A549 (cell line): Measurements from ENCODE around the gene RNF214. TPM values are rescaled to one million over a fixed set of nuclear protein-coding genes. Genes with fewer than 3 reads are reported as not detected.

Source experiments
- ATAC-seq, 2 experiments: fragments of 200-7000 bp in 1 of 2; fragments of >200 bp in 1 of 2; cut with Nextera tagmentation in 1 of 2; cut with Tn5 transposase in 1 of 2; 3 replicates each; pipeline versions ENCODE4 v1.8.0 to v1.9.1; 2018 to 2020; ENCODE audit warnings: mild to moderate bottlenecking in 1 of 2, moderate library complexity in 1 of 2
- CTCF ChIA-PET: fragments of 300-600 bp; sonication (Branson Sonifier 250); formaldehyde crosslinking; extraction: SDS; loops from one replicate; lab custom pipeline; 2021; ENCODE audit warnings: antibody characterized with exemption, inconsistent platforms; lab: Yijun Ruan, JAX
- POLR2A ChIA-PET: fragments of 350-600 bp; formaldehyde crosslinking; extraction: SDS; loops from one replicate; lab custom pipeline; 2021; ENCODE audit warnings: antibody characterized with exemption, inconsistent platforms; lab: Yijun Ruan, JAX
- DNase-seq, 2 experiments: peaks; one replicate each; pipeline versions ENCODE4 v3.0.0 to v3.0.0-alpha.2; 2011 to 2016; ENCODE audit warnings: low read depth in 1 of 2, low spot score in 1 of 2
- FAIRE-seq: peaks from 2 replicates; lab custom pipeline; 2011; peaks lifted over from hg19 to GRCh38; lab: Jason Lieb, UNC
- H3K27ac ChIP-seq, 2 experiments: fragments of >200 bp; sonication (Bioruptor Twin); formaldehyde crosslinking; 3 replicates each; pipeline ENCODE4 v1.5.1; 2016 to 2017
- H3K4me1 ChIP-seq: fragments of >200 bp; sonication (Bioruptor Twin); formaldehyde crosslinking; 3 replicates; pipeline ENCODE4 v1.6.1; 2016
- H3K4me2 ChIP-seq: fragments of >200 bp; sonication (Bioruptor Twin); formaldehyde crosslinking; 3 replicates; pipeline ENCODE4 v1.6.1; 2016
- H3K4me3 ChIP-seq: fragments of >200 bp; sonication (Bioruptor Twin); formaldehyde crosslinking; 3 replicates; pipeline ENCODE4 v1.5.1; 2016
- H3K9me3 ChIP-seq: fragments of >200 bp; sonication (Bioruptor Twin); formaldehyde crosslinking; 3 replicates; pipeline ENCODE4 v1.6.1; 2016
- CEBPB ChIP-seq, 2 experiments: fragments of >200 bp in 1 of 2; sonication (Bioruptor Twin) in 1 of 2; formaldehyde crosslinking in 1 of 2; IDR thresholded peaks; 2 replicates each; pipeline ENCODE4 v1.6.1; 2012 to 2016
- CHD2 ChIP-seq: fragments of 150-350 bp; IDR thresholded peaks from 2 replicates; pipeline ENCODE4 v1.6.1; 2014; ENCODE audit warnings: low read length; ENCODE audit not compliant: partially characterized antibody
- CHD4 ChIP-seq: fragments of 200-600 bp; sonication (generic); IDR thresholded peaks from 2 replicates; pipeline ENCODE4 v1.6.1; 2016; ENCODE audit warnings: antibody characterized with exemption, mild to moderate bottlenecking, borderline replicate concordance
- EP300 ChIP-seq, 2 experiments: fragments of >200 bp; sonication (Bioruptor Twin); formaldehyde crosslinking; IDR thresholded peaks; 2 replicates in 1 of 2; 3 replicates in 1 of 2; pipeline ENCODE4 v1.6.1; 2016 to 2017
- ESRRA ChIP-seq: fragments of 150-350 bp; IDR thresholded peaks from 2 replicates; pipeline ENCODE4 v1.6.1; 2014; ENCODE audit warnings: mild to moderate bottlenecking, low read length, borderline replicate concordance
- FOSL2 ChIP-seq, 2 experiments: fragments of 450-650 bp in 1 of 2; fragments of >200 bp in 1 of 2; sonication (Bioruptor Twin) in 1 of 2; formaldehyde crosslinking; IDR thresholded peaks; 2 replicates each; pipeline versions ENCODE4 v1.5.0 to v1.6.1; 2016 to 2020; ENCODE audit warnings: mild to moderate bottlenecking in 1 of 2, moderate library complexity in 1 of 2
- HOXB13 ChIP-seq: fragments of 250-450 bp; sonication (Bioruptor Pico); IDR thresholded peaks from 2 replicates; pipeline ENCODE4 v1.5.0; 2020; ENCODE audit warnings: low read depth, mild to moderate bottlenecking, moderate library complexity
- HOXB5 ChIP-seq: fragments of 250-450 bp; sonication (Bioruptor Pico); IDR thresholded peaks from 2 replicates; pipeline ENCODE4 v1.5.0; 2020; ENCODE audit warnings: mild to moderate bottlenecking, moderate library complexity
- MAFK ChIP-seq: fragments of 450-650 bp; IDR thresholded peaks from 2 replicates; pipeline ENCODE4 v1.6.1; 2014; ENCODE audit not compliant: partially characterized antibody
- MAZ ChIP-seq: fragments of 150-350 bp; IDR thresholded peaks from 2 replicates; pipeline ENCODE4 v1.6.1; 2014; ENCODE audit warnings: antibody characterized with exemption, low read depth, low read length, borderline replicate concordance
- MYC ChIP-seq: IDR thresholded peaks from 2 replicates; pipeline ENCODE4 v1.6.1; 2012; ENCODE audit warnings: mild to moderate bottlenecking, inconsistent platforms, low read length, improper control_type of control experiment, borderline replicate concordance
- NFE2L2 ChIP-seq: fragments of 150-350 bp; conservative IDR thresholded peaks from 2 replicates; pipeline ENCODE4 v1.6.1; 2014; ENCODE audit warnings: low read length
- NPAS2 ChIP-seq: fragments of 250-450 bp; sonication (Bioruptor Pico); IDR thresholded peaks from 2 replicates; pipeline ENCODE4 v1.8.0; 2022; ENCODE audit warnings: mild to moderate bottlenecking, moderate library complexity, borderline replicate concordance
- RARB ChIP-seq: fragments of 250-450 bp; sonication (Bioruptor Pico); IDR thresholded peaks from 2 replicates; pipeline ENCODE4 v1.8.0; 2021; ENCODE audit warnings: mild to moderate bottlenecking, moderate library complexity
- RFX5 ChIP-seq: fragments of 450-650 bp; IDR thresholded peaks from 2 replicates; pipeline ENCODE4 v1.7.1; 2014; ENCODE audit warnings: antibody characterized with exemption, mild to moderate bottlenecking, moderate library complexity
- SREBF2 ChIP-seq: fragments of 450-650 bp; IDR thresholded peaks from 2 replicates; pipeline ENCODE4 v1.6.1; 2014; ENCODE audit warnings: mild to moderate bottlenecking, moderate library complexity
- TFCP2L1 ChIP-seq: fragments of 250-450 bp; sonication (Bioruptor Pico); IDR thresholded peaks from 2 replicates; pipeline ENCODE4 v1.5.0; 2021; ENCODE audit warnings: mild to moderate bottlenecking
- WGBS: methylation state at CpG from one replicate; pipeline ENCODE4 v1.1.6; 2017; ENCODE audit errors: missing lambda C conversion rate; 5-methylcytosine and 5-hydroxymethylcytosine counted together
- polyA plus RNA-seq, 4 experiments: library from polyadenylated mRNA; depleted of rRNA in 3 of 4; stranded (reverse); fragments of >200 nt; fragmentation: RNase III in 1 of 4; extraction: RNeasy Plus Mini Kit Qiagen cat#74134 plus additional on column Dnase treatment in 1 of 4; gene quantifications; 2 replicates in 3 of 4; 3 replicates in 1 of 4; pipeline ENCODE4 v1.2.3, GENCODE V29; 2011 to 2017
- TF ChIP-seq, protein P1 (sequence below): IDR thresholded peaks from 2 replicates; pipeline ENCODE4 v1.6.1; 2012
- TF ChIP-seq, protein P2 (sequence below): fragments of >200 bp; sonication (Bioruptor Twin); formaldehyde crosslinking; IDR thresholded peaks from 2 replicates; pipeline ENCODE4 v1.6.1; 2016
- TF ChIP-seq, protein P3 (sequence below): fragments of 150-350 bp; IDR thresholded peaks from 2 replicates; pipeline ENCODE4 v1.6.1; 2014; ENCODE audit warnings: low read depth, mild to moderate bottlenecking, low read length
- TF ChIP-seq, protein P4 (sequence below): IDR thresholded peaks from 2 replicates; pipeline ENCODE4 v1.6.1; 2012
- TF ChIP-seq, protein P5 (sequence below): fragments of 250-450 bp; sonication (Bioruptor Pico); IDR thresholded peaks from 2 replicates; pipeline ENCODE4 v1.5.0; 2021; ENCODE audit warnings: mild to moderate bottlenecking, moderate library complexity, borderline replicate concordance
- TF ChIP-seq, protein P6 (sequence below): IDR thresholded peaks from 2 replicates; pipeline ENCODE4 v1.6.1; 2012; ENCODE audit warnings: low read depth, borderline replicate concordance

RNF214 gene
- polyA plus RNA-seq, 2 of the 4 experiments (the other 2 are of a cell fraction), result 11.0 to 15.9 TPM

DNA sequence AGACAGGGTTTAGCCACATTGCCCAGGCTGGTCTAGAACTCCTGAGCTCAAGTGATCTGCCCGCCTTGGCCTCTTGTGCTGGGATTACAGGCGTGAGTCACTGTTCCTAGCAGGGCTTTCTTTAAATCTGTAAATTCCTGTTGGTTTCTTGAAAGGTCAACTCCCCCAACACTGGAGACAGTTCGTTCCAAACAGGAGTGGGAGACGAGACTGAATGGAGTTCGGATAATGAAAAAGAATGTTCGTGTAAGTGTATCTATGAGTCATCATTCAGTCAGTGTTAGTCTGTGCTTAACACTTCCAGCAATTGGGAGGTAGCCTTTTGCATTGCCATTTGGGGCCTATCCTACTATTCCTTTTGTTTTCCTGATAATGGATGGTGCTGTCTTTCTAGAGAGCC lies 48.7 kb downstream of the RNF214 start:
- ChIA-PET CTCF (no interaction called here), POLR2A (no interaction called here)
- Histone ChIP-seq H3K4me3 (no peak overlapping the region), H3K9me3 (no peaks in the 10 kb centered on the region), H3K4me2 (no peak overlapping the region), H3K27ac (peak overlapping the region in 1 of 2 experiments; percentile 62; a peak in 3 of 6 replicates), H3K4me1 (0 out of 3 replicates have a peak, but pooled peaks cover 7% of the 10 kb centered on the region)
- DNase-seq (peak in 1 of 2 experiments; percentile 11), FAIRE-seq (no peak), ATAC-seq (peak; percentile 34 to 61; a peak in 3 of 6 replicates)
- TF ChIP-seq HOXB13 (no peak), FOSL2 (IDR thresholded peaks at IDR 0.05) (peak; percentile 7; the same call in 1 of the 2 replicates), FOSL2 (CRISPR knock-in tag; IDR thresholded peaks at IDR 0.05) (peak; percentile 60)
- WGBS, result 52% methylated on average over 6 of the region's 6 CpGs

DNA sequence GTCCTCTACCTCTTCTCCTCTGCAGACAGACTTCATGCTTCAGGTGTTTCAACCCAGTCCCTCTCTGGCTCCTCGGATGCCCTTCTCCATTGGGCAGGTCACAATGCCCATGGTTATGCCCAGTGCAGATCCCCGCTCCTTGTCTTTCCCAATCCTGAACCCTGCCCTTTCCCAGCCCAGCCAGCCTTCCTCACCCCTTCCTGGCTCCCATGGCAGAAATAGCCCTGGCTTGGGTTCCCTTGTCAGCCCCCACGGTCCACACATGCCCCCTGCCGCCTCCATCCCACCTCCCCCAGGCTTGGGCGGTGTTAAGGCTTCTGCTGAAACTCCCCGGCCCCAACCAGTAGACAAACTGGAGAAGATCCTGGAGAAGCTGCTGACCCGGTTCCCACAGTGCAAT lies 49.4 kb downstream of the RNF214 start:
- no peak for FAIRE-seq
- ChIA-PET CTCF (no interaction called here), POLR2A (no interaction called here)
- Histone ChIP-seq H3K27ac (peak overlapping the region in 1 of 2 experiments; percentile 26; a peak in 1 of 6 replicates), H3K4me2 (no peak overlapping the region), H3K4me3 (no peak overlapping the region), H3K4me1 (0 out of 3 replicates have a peak, but pooled peaks cover 7% of the 10 kb centered on the region), H3K9me3 (no peaks in the 10 kb centered on the region)
- TF ChIP-seq CHD4 (no peak), CHD2 (no peak), MAZ (no peak), RARB (CRISPR knock-in tag) (no peak), ESRRA (no peak), HOXB5 (CRISPR knock-in tag) (no peak), SREBF2 (no peak), CEBPB (IDR thresholded peaks at IDR 0.05) (no peak), MAFK (no peak), NFE2L2 (no peak), MYC (no peak), TFCP2L1 (CRISPR knock-in tag) (no peak)
- TF ChIP-seq, protein P1, sequence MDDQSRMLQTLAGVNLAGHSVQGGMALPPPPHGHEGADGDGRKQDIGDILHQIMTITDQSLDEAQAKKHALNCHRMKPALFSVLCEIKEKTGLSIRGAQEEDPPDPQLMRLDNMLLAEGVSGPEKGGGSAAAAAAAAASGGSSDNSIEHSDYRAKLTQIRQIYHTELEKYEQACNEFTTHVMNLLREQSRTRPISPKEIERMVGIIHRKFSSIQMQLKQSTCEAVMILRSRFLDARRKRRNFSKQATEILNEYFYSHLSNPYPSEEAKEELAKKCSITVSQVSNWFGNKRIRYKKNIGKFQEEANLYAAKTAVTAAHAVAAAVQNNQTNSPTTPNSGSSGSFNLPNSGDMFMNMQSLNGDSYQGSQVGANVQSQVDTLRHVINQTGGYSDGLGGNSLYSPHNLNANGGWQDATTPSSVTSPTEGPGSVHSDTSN, result no peak
- TF ChIP-seq, protein P2, sequence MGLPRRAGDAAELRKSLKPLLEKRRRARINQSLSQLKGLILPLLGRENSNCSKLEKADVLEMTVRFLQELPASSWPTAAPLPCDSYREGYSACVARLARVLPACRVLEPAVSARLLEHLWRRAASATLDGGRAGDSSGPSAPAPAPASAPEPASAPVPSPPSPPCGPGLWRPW, result no peak
- DNase-seq, result no peak
- no peak for ATAC-seq
- 98% methylated on average over 4 of the region's 7 CpGs for WGBS

DNA sequence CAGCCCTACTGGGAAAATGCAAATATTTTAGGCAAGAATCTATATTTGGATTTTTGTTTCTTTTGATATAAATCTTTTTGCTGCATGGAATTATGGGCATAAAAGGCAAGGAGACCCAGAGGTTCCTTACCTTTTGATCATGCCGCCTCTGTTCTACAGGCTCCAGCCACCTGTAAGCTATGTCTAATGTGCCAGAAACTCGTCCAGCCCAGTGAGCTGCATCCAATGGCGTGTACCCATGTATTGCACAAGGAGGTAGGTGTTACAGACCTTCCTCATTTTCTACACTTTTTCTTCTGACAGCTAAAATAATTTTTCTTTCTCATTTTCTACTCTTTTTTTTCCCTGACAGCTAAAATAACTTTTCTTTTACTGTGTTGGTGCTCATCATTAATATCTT lies 50.5 kb downstream of the RNF214 start:
- no peaks in the 10 kb centered on the region for H3K9me3 ChIP-seq
- H3K4me1 ChIP-seq, result 0 out of 3 replicates have a peak, but pooled peaks cover 7% of the 10 kb centered on the region
- no peak for ATAC-seq
- DNase-seq, result no peak
- TF ChIP-seq CHD2, result no peak
- TF ChIP-seq, protein P3, sequence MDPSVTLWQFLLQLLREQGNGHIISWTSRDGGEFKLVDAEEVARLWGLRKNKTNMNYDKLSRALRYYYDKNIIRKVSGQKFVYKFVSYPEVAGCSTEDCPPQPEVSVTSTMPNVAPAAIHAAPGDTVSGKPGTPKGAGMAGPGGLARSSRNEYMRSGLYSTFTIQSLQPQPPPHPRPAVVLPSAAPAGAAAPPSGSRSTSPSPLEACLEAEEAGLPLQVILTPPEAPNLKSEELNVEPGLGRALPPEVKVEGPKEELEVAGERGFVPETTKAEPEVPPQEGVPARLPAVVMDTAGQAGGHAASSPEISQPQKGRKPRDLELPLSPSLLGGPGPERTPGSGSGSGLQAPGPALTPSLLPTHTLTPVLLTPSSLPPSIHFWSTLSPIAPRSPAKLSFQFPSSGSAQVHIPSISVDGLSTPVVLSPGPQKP, result no peak
- TF ChIP-seq, protein P4, sequence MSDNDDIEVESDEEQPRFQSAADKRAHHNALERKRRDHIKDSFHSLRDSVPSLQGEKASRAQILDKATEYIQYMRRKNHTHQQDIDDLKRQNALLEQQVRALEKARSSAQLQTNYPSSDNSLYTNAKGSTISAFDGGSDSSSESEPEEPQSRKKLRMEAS, result no peak
- TF ChIP-seq EP300 (IDR thresholded peaks at IDR 0.05), result no peak
- TF ChIP-seq, protein P5, sequence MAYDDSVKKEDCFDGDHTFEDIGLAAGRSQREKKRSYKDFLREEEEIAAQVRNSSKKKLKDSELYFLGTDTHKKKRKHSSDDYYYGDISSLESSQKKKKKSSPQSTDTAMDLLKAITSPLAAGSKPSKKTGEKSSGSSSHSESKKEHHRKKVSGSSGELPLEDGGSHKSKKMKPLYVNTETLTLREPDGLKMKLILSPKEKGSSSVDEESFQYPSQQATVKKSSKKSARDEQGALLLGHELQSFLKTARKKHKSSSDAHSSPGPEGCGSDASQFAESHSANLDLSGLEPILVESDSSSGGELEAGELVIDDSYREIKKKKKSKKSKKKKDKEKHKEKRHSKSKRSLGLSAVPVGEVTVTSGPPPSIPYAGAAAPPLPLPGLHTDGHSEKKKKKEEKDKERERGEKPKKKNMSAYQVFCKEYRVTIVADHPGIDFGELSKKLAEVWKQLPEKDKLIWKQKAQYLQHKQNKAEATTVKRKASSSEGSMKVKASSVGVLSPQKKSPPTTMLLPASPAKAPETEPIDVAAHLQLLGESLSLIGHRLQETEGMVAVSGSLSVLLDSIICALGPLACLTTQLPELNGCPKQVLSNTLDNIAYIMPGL (CRISPR knock-in tag), result no peak
- no peak for TF ChIP-seq ESRRA
- TF ChIP-seq NPAS2 (CRISPR knock-in tag), result no peak
- no peak for TF ChIP-seq HOXB13
- no peak for TF ChIP-seq FOSL2 (IDR thresholded peaks at IDR 0.05)
- TF ChIP-seq FOSL2 (CRISPR knock-in tag; IDR thresholded peaks at IDR 0.05), result no peak
- TF ChIP-seq, protein P2, result no peak
- TF ChIP-seq RFX5, result no peak
- TF ChIP-seq, protein P6, sequence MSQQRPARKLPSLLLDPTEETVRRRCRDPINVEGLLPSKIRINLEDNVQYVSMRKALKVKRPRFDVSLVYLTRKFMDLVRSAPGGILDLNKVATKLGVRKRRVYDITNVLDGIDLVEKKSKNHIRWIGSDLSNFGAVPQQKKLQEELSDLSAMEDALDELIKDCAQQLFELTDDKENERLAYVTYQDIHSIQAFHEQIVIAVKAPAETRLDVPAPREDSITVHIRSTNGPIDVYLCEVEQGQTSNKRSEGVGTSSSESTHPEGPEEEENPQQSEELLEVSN, result no peak
- ChIA-PET CTCF (interaction anchor here (0.6 kb wide), 1 partner anchor 21 kb away, joined by 3 read pairs; no protein-coding TSS in a partner anchor), POLR2A (no interaction called here)
- no peak overlapping the region for H3K27ac ChIP-seq
- no peak for FAIRE-seq
- H3K4me3 ChIP-seq, result no peak overlapping the region
- no peak overlapping the region for H3K4me2 ChIP-seq
- WGBS, result 87% methylated on average over 3 of the region's 3 CpGs
